WTC11 (cell line): ENCODE data around the gene SAA1. TPM values are rescaled to one million over a fixed set of nuclear protein-coding genes. Genes with fewer than 3 reads are reported as not detected.

Experiments
- ATAC-seq: fragments of 200-7000 bp; cut with Tn5 transposase; 2 replicates; pipeline ENCODE4 v1.10.0; 2021; ENCODE audit warnings: mild to moderate bottlenecking, moderate library complexity
- CTCF ChIA-PET: fragments of 300-600 bp; sonication (Branson Sonifier 250); formaldehyde crosslinking; loops from one replicate; lab custom pipeline; 2021; ENCODE audit warnings: antibody characterized with exemption; lab: Charles Lee
- POLR2A ChIA-PET: fragments of 350-600 bp; sonication (Branson Sonifier 250); formaldehyde crosslinking; loops from one replicate; lab custom pipeline; 2021; ENCODE audit warnings: antibody characterized with exemption; lab: Charles Lee
- DNase-seq: peaks from one replicate; pipeline ENCODE4 v3.0.0; 2021; ENCODE audit warnings: low spot score
- H3K27ac Mint-ChIP-seq: 2 replicates; pipeline ENCODE4 v1.8.0; 2021; ENCODE audit warnings: mixed read lengths
- H3K27me3 Mint-ChIP-seq: 2 replicates; pipeline ENCODE4 v1.8.0; 2021; ENCODE audit warnings: low read depth, mild to moderate bottlenecking, moderate library complexity, mixed read lengths
- H3K36me3 Mint-ChIP-seq: 2 replicates; pipeline ENCODE4 v1.8.0; 2021; ENCODE audit warnings: mixed read lengths
- H3K4me1 Mint-ChIP-seq: 2 replicates; pipeline ENCODE4 v1.8.0; 2022; ENCODE audit warnings: mixed read lengths
- H3K4me3 Mint-ChIP-seq: 2 replicates; pipeline ENCODE4 v1.8.0; 2021; ENCODE audit warnings: mild to moderate bottlenecking, moderate library complexity, mixed read lengths
- H3K9me3 Mint-ChIP-seq: 2 replicates; pipeline ENCODE4 v1.8.0; 2021; ENCODE audit warnings: mixed read lengths
- ATF1 ChIP-seq: sonication (generic); formaldehyde crosslinking; IDR thresholded peaks from 2 replicates; pipeline ENCODE4 v1.8.1; 2023; ENCODE audit warnings: mild to moderate bottlenecking, moderate library complexity, missing genetic modification reagents
- ATF2 ChIP-seq: sonication (generic); formaldehyde crosslinking; IDR thresholded peaks from 2 replicates; pipeline ENCODE4 v1.8.1; 2022; ENCODE audit warnings: low read depth, missing genetic modification reagents, borderline replicate concordance
- FOXJ3 ChIP-seq: sonication (generic); formaldehyde crosslinking; IDR thresholded peaks from 2 replicates; pipeline ENCODE4 v1.9.0; 2021; ENCODE audit warnings: missing genetic modification reagents, mild to moderate bottlenecking, borderline replicate concordance
- FOXP1 ChIP-seq: sonication (generic); formaldehyde crosslinking; IDR thresholded peaks from 2 replicates; pipeline ENCODE4 v1.8.0; 2022; ENCODE audit warnings: missing genetic modification reagents, mild to moderate bottlenecking, moderate library complexity, borderline replicate concordance
- GRHL2 ChIP-seq: fragments of 250-450 bp; sonication (Bioruptor Pico); IDR thresholded peaks from 2 replicates; pipeline ENCODE4 v1.8.0; 2022; ENCODE audit warnings: mild to moderate bottlenecking, moderate library complexity; ENCODE audit not compliant: insufficient replicate concordance, severe bottlenecking
- JUN ChIP-seq: sonication (generic); formaldehyde crosslinking; IDR thresholded peaks from 2 replicates; pipeline ENCODE4 v1.8.0; 2023; ENCODE audit warnings: mild to moderate bottlenecking, missing genetic modification reagents
- MXD4 ChIP-seq: fragments of 250-450 bp; sonication (Bioruptor Pico); IDR thresholded peaks from 2 replicates; pipeline ENCODE4 v1.8.0; 2021; ENCODE audit warnings: mild to moderate bottlenecking, moderate library complexity, borderline replicate concordance
- MYBL2 ChIP-seq: sonication (generic); formaldehyde crosslinking; IDR thresholded peaks from 2 replicates; pipeline ENCODE4 v1.8.1; 2023; ENCODE audit warnings: mild to moderate bottlenecking, moderate library complexity, missing genetic modification reagents
- NR3C1 ChIP-seq: sonication (generic); formaldehyde crosslinking; conservative IDR thresholded peaks from 2 replicates; pipeline ENCODE4 v1.8.1; 2023; ENCODE audit warnings: low read depth, mild to moderate bottlenecking, missing genetic modification reagents
- RELA ChIP-seq: sonication (generic); formaldehyde crosslinking; IDR thresholded peaks from 2 replicates; pipeline ENCODE4 v1.8.1; 2022; ENCODE audit warnings: missing genetic modification reagents, mild to moderate bottlenecking, borderline replicate concordance
- RORB ChIP-seq: fragments of 250-450 bp; sonication (Bioruptor Pico); IDR thresholded peaks from 2 replicates; pipeline ENCODE4 v1.9.0; 2021; ENCODE audit warnings: mild to moderate bottlenecking
- SP1 ChIP-seq: sonication (generic); formaldehyde crosslinking; conservative IDR thresholded peaks from 2 replicates; pipeline ENCODE4 v1.8.1; 2022; ENCODE audit warnings: missing genetic modification reagents
- TCF7 ChIP-seq: sonication (generic); formaldehyde crosslinking; IDR thresholded peaks from 2 replicates; pipeline ENCODE4 v1.8.0; 2022; ENCODE audit warnings: mild to moderate bottlenecking, low read depth, missing genetic modification reagents, moderate library complexity
- ZBTB43 ChIP-seq: sonication (generic); formaldehyde crosslinking; IDR thresholded peaks from 2 replicates; pipeline ENCODE4 v1.8.1; 2023; ENCODE audit warnings: mild to moderate bottlenecking, missing genetic modification reagents
- ZNF138 ChIP-seq: sonication (generic); formaldehyde crosslinking; conservative IDR thresholded peaks from 2 replicates; pipeline ENCODE4 v1.8.1; 2022; ENCODE audit warnings: mild to moderate bottlenecking, moderate library complexity, missing genetic modification reagents
- ZNF232 ChIP-seq: sonication (generic); formaldehyde crosslinking; IDR thresholded peaks from 2 replicates; pipeline ENCODE4 v1.8.0; 2022; ENCODE audit warnings: mild to moderate bottlenecking, missing genetic modification reagents
- ZNF317 ChIP-seq: sonication (generic); formaldehyde crosslinking; IDR thresholded peaks from 2 replicates; pipeline ENCODE4 v1.8.1; 2023; ENCODE audit warnings: low read depth, mild to moderate bottlenecking, moderate library complexity, missing genetic modification reagents, borderline replicate concordance
- total RNA-seq: library from RNA; stranded (reverse); gene quantifications from 3 replicates; pipeline ENCODE4 v1.2.3, GENCODE V29; 2021
- TF ChIP-seq, protein P1 (sequence below): sonication (generic); formaldehyde crosslinking; IDR thresholded peaks from 2 replicates; pipeline ENCODE4 v1.8.1; 2022; ENCODE audit warnings: mild to moderate bottlenecking, missing genetic modification reagents, moderate library complexity, borderline replicate concordance
- TF ChIP-seq, protein P2 (sequence below): sonication (generic); formaldehyde crosslinking; IDR thresholded peaks from 2 replicates; pipeline ENCODE4 v1.8.0; 2023; ENCODE audit warnings: missing genetic modification reagents
- TF ChIP-seq, protein P3 (sequence below): sonication (generic); formaldehyde crosslinking; IDR thresholded peaks from 2 replicates; pipeline ENCODE4 v1.8.1; 2022; ENCODE audit warnings: missing genetic modification reagents, borderline replicate concordance
- TF ChIP-seq, protein P4 (sequence below): sonication (generic); formaldehyde crosslinking; IDR thresholded peaks from 2 replicates; pipeline ENCODE4 v1.8.1; 2023; ENCODE audit warnings: mild to moderate bottlenecking, missing genetic modification reagents

The SAA1 gene
- total RNA-seq, 1 experiment from 2014 or later = 7.7 TPM

- ATAC-seq (no peak), DNase-seq (no peak)
- ChIA-PET CTCF (interaction anchor here (1.3 to 1.8 kb wide), 2 partner anchors 69 to 197 kb away, joined by 3 to 4 read pairs; no protein-coding TSS in a partner anchor), POLR2A (interaction anchor here (0.6 to 0.7 kb wide), 2 partner anchors 96 to 1970 kb away, joined by 3 read pairs; no protein-coding TSS in a partner anchor)
- TF ChIP-seq FOXJ3 (CRISPR knock-in tag) = no peak
- TF ChIP-seq, protein P1, sequence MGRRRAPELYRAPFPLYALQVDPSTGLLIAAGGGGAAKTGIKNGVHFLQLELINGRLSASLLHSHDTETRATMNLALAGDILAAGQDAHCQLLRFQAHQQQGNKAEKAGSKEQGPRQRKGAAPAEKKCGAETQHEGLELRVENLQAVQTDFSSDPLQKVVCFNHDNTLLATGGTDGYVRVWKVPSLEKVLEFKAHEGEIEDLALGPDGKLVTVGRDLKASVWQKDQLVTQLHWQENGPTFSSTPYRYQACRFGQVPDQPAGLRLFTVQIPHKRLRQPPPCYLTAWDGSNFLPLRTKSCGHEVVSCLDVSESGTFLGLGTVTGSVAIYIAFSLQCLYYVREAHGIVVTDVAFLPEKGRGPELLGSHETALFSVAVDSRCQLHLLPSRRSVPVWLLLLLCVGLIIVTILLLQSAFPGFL = no peak
- no peak for TF ChIP-seq ZNF317
- no peak for TF ChIP-seq MYBL2 (CRISPR knock-in tag)
- no peak for TF ChIP-seq ATF2 (CRISPR knock-in tag)
- TF ChIP-seq RORB (CRISPR knock-in tag) = no peak
- TF ChIP-seq NR3C1 = no peak
- TF ChIP-seq ZNF138 (CRISPR knock-in tag) = no peak
- TF ChIP-seq FOXP1 (CRISPR knock-in tag) = no peak
- TF ChIP-seq, protein P2, sequence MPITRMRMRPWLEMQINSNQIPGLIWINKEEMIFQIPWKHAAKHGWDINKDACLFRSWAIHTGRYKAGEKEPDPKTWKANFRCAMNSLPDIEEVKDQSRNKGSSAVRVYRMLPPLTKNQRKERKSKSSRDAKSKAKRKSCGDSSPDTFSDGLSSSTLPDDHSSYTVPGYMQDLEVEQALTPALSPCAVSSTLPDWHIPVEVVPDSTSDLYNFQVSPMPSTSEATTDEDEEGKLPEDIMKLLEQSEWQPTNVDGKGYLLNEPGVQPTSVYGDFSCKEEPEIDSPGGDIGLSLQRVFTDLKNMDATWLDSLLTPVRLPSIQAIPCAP (CRISPR knock-in tag) = no peak
- no peak for TF ChIP-seq JUN (CRISPR knock-in tag)
- TF ChIP-seq RELA (CRISPR knock-in tag) = no peak
- TF ChIP-seq ZNF232 (CRISPR knock-in tag) = no peak
- TF ChIP-seq TCF7 (CRISPR knock-in tag) = no peak
- Mint-ChIP-seq H3K27ac (no peak overlapping the region), H3K4me1 (no peaks in the 10 kb centered on the region), H3K36me3 (peaks cover 39% of the 10 kb centered on the region), H3K4me3 (no peak overlapping the region), H3K9me3 (no peaks in the 10 kb centered on the region), H3K27me3 (no peaks in the 10 kb centered on the region)
These were observed 46.8 kb downstream of the SAA1 start for GRCh38 chr11:18312663-18313420.

- H3K27me3 Mint-ChIP-seq = no peaks in the 10 kb centered on the region
- 0 out of 2 replicates have a peak overlapping the region, but pooled peaks have one; percentile 45 for H3K27ac Mint-ChIP-seq
- H3K9me3 Mint-ChIP-seq = no peaks in the 10 kb centered on the region
- 0 out of 2 replicates have a peak, but pooled peaks have one; percentile 32 for ATAC-seq
- H3K4me1 Mint-ChIP-seq = 0 out of 2 replicates have a peak, but pooled peaks cover under 1% of the 10 kb centered on the region
- peaks cover 26% of the 10 kb centered on the region for H3K36me3 Mint-ChIP-seq
- DNase-seq = no peak
- H3K4me3 Mint-ChIP-seq = no peak overlapping the region
- ChIA-PET CTCF (interaction anchor here (0.8 to 1.3 kb wide), 2 partner anchors 70 to 143 kb away, joined by 3 to 5 read pairs; no protein-coding TSS in a partner anchor), POLR2A (interaction anchor here (0.7 kb wide), 1 partner anchor 1968 kb away, joined by 3 read pairs; no protein-coding TSS in a partner anchor)
- TF ChIP-seq, protein P1 = no peak
- TF ChIP-seq, protein P3, sequence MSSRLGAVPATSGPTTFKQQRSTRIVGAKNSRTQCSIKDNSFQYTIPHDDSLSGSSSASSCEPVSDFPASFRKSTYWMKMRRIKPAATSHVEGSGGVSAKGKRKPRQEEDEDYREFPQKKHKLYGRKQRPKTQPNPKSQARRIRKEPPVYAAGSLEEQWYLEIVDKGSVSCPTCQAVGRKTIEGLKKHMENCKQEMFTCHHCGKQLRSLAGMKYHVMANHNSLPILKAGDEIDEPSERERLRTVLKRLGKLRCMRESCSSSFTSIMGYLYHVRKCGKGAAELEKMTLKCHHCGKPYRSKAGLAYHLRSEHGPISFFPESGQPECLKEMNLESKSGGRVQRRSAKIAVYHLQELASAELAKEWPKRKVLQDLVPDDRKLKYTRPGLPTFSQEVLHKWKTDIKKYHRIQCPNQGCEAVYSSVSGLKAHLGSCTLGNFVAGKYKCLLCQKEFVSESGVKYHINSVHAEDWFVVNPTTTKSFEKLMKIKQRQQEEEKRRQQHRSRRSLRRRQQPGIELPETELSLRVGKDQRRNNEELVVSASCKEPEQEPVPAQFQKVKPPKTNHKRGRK = no peak
- TF ChIP-seq ATF1 (no peak), MXD4 (no peak), NR3C1 (no peak), SP1 (CRISPR knock-in tag) (no peak), GRHL2 (CRISPR knock-in tag) (no peak), ZBTB43 (no peak)
- TF ChIP-seq, protein P4, sequence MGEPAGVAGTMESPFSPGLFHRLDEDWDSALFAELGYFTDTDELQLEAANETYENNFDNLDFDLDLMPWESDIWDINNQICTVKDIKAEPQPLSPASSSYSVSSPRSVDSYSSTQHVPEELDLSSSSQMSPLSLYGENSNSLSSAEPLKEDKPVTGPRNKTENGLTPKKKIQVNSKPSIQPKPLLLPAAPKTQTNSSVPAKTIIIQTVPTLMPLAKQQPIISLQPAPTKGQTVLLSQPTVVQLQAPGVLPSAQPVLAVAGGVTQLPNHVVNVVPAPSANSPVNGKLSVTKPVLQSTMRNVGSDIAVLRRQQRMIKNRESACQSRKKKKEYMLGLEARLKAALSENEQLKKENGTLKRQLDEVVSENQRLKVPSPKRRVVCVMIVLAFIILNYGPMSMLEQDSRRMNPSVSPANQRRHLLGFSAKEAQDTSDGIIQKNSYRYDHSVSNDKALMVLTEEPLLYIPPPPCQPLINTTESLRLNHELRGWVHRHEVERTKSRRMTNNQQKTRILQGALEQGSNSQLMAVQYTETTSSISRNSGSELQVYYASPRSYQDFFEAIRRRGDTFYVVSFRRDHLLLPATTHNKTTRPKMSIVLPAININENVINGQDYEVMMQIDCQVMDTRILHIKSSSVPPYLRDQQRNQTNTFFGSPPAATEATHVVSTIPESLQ = no peak
- TF ChIP-seq, protein P2 (CRISPR knock-in tag) = no peak
These were observed 48.1 kb downstream of the SAA1 start for GRCh38 chr11:18313965-18314763.
